Endothelial cell of umbilical vein (primary cell): ENCODE data around the gene TNRC6A. TPM values are rescaled to one million over a fixed set of nuclear protein-coding genes. Genes with fewer than 3 reads are reported as not detected.

Experiments
- BruUV-seq: library from RNA; stranded (reverse); fragments of 400-500 nt; replicated peaks from 2 replicates; lab custom pipeline; 2021; lab: Mats Ljungman, UMichigan
- CTCF ChIA-PET: fragments of 300-600, 350-600 bp; sonication (Branson Sonifier 250); formaldehyde crosslinking; loops from one replicate; lab custom pipeline; 2021; ENCODE audit warnings: antibody characterized with exemption, inconsistent platforms; lab: Charles Lee
- POLR2A ChIA-PET: fragments of 300-600, 350-600 bp; sonication (Branson Sonifier 250); formaldehyde crosslinking; loops from one replicate; lab custom pipeline; 2021; ENCODE audit warnings: antibody characterized with exemption, inconsistent platforms; lab: Charles Lee
- DNase-seq: peaks from one replicate; pipeline ENCODE4 v3.0.0-alpha.2; 2011; ENCODE audit warnings: low read depth, low spot score
- FAIRE-seq: peaks from 2 replicates; lab custom pipeline; 2011; peaks lifted over from hg19 to GRCh38; lab: Jason Lieb, UNC
- H2AFZ ChIP-seq: 2 replicates; pipeline ENCODE4 v1.6.0; 2012; ENCODE audit warnings: low read depth, low read length, control low read depth, inconsistent platforms
- H3K27ac ChIP-seq: 2 replicates; pipeline ENCODE4 v1.5.1; 2011; ENCODE audit warnings: low read depth, mild to moderate bottlenecking, control low read depth, low read length, moderate library complexity; ENCODE audit not compliant: insufficient read depth
- H3K27me3 ChIP-seq, 2 experiments: 2 replicates each; pipeline versions ENCODE4 v1.6.0 to v1.6.1; 2011; ENCODE audit warnings: low read length in 2 of 2, mixed read lengths in 1 of 2; ENCODE audit not compliant: control insufficient read depth in 2 of 2, insufficient read depth in 2 of 2
- H3K36me3 ChIP-seq, 2 experiments: 2 replicates in 1 of 2; 3 replicates in 1 of 2; pipeline ENCODE4 v1.5.1; 2011; ENCODE audit warnings: low read length in 2 of 2, mild to moderate bottlenecking in 1 of 2, moderate library complexity in 1 of 2; ENCODE audit not compliant: control insufficient read depth in 2 of 2, insufficient read depth in 2 of 2; ENCODE audit errors: extremely low read depth in 1 of 2
- H3K4me1 ChIP-seq: 3 replicates; pipeline ENCODE4 v1.5.1; 2011; ENCODE audit warnings: mild to moderate bottlenecking, low read length; ENCODE audit not compliant: control insufficient read depth, insufficient read depth; ENCODE audit errors: extremely low read depth
- H3K4me2 ChIP-seq: 2 replicates; pipeline ENCODE4 v1.6.1; 2011; ENCODE audit warnings: low read length, control low read depth, mixed read lengths; ENCODE audit not compliant: insufficient read depth
- H3K4me3 ChIP-seq, 3 experiments: fragments of 200-600 bp in 1 of 3; sonication (generic), shearing (Covaris generic) in 1 of 3; replicated peaks in 1 of 3; 2 replicates each; pipeline ENCODE4 v1.5.1; 2011 to 2016; ENCODE audit warnings: control low read depth in 3 of 3, low read length in 3 of 3, mild to moderate bottlenecking in 2 of 3, inconsistent platforms in 1 of 3, low read depth in 1 of 3, moderate library complexity in 1 of 3; ENCODE audit not compliant: insufficient read depth in 1 of 3
- H3K79me2 ChIP-seq: 2 replicates; pipeline ENCODE4 v1.6.0; 2012; ENCODE audit warnings: low read length, inconsistent platforms; ENCODE audit not compliant: control insufficient read depth, insufficient read depth
- H3K9ac ChIP-seq: replicated peaks from 2 replicates; pipeline ENCODE3; 2011; ENCODE audit warnings: low read length, control low read depth; ENCODE audit not compliant: insufficient read depth; ENCODE audit errors: extremely low read depth
- H3K9me1 ChIP-seq: replicated peaks from 3 replicates; pipeline ENCODE4 v1.6.0; 2011; ENCODE audit warnings: mild to moderate bottlenecking, low read length; ENCODE audit not compliant: control insufficient read depth, insufficient read depth; ENCODE audit errors: extremely low read depth
- H3K9me3 ChIP-seq: replicated peaks from 2 replicates; pipeline ENCODE4 v1.5.1; 2012; ENCODE audit warnings: low read length, inconsistent platforms; ENCODE audit not compliant: control insufficient read depth, insufficient read depth
- H4K20me1 ChIP-seq: replicated peaks from 2 replicates; pipeline ENCODE3; 2011; ENCODE audit warnings: mild to moderate bottlenecking, low read length; ENCODE audit not compliant: control insufficient read depth, insufficient read depth; ENCODE audit errors: extremely low read depth
- CTCF ChIP-seq, 2 donors: IDR thresholded peaks; 1 replicate in 1 of 2; 2 replicates in 1 of 2; pipeline ENCODE4 v1.5.1; 2011; ENCODE audit warnings: low read length in 2 of 2, mild to moderate bottlenecking in 2 of 2, moderate library complexity in 2 of 2, control low read depth in 1 of 2, inconsistent platforms in 1 of 2, low read depth in 1 of 2; ENCODE audit not compliant: insufficient read depth in 1 of 2; ENCODE audit errors: extremely low read depth in 1 of 2
- EZH2 ChIP-seq: IDR thresholded peaks from 2 replicates; pipeline ENCODE4 v1.6.1; 2012; ENCODE audit warnings: borderline replicate concordance, low read depth, mild to moderate bottlenecking, moderate library complexity, low read length, inconsistent platforms; ENCODE audit not compliant: severe bottlenecking
- FOS ChIP-seq: IDR thresholded peaks from 2 replicates; pipeline ENCODE4 v1.6.1; 2011; ENCODE audit warnings: mild to moderate bottlenecking, low read length, moderate library complexity, borderline replicate concordance; ENCODE audit not compliant: insufficient read depth
- GATA2 ChIP-seq: IDR thresholded peaks from 2 replicates; pipeline ENCODE4 v1.7.0; 2011; ENCODE audit warnings: low read depth, mild to moderate bottlenecking, moderate library complexity, mixed read lengths, low read length; ENCODE audit not compliant: insufficient read length, insufficient read depth
- JUN ChIP-seq: IDR thresholded peaks from 2 replicates; pipeline ENCODE4 v1.6.1; 2011; ENCODE audit warnings: borderline replicate concordance, low read depth; ENCODE audit not compliant: insufficient read length, insufficient read depth
- MYC ChIP-seq: IDR thresholded peaks from one replicate; pipeline ENCODE4 v1.6.1; 2011; ENCODE audit warnings: mild to moderate bottlenecking, low read depth, low read length
- POLR2A ChIP-seq: IDR thresholded peaks from 2 replicates; pipeline ENCODE4 v1.6.1; 2012; ENCODE audit warnings: low read depth, mild to moderate bottlenecking, control low read depth, low read length
- POLR2AphosphoS5 ChIP-seq: IDR thresholded peaks from 2 replicates; pipeline ENCODE4 v1.6.1; 2012; ENCODE audit warnings: low read depth, mild to moderate bottlenecking, control low read depth, low read length, moderate library complexity; ENCODE audit not compliant: insufficient read depth
- dilution Hi-C: fragments of 300-500 bp; cut with MboI; formaldehyde crosslinking; loops from one replicate; pipeline ENCODE4 v1.15.0; 2019; ENCODE audit warnings: low sequenced_read_pairs; ENCODE audit not compliant: extremely low pct_ligation_motif_present
- intact Hi-C: fragments of 100-400 bp; cut with micrococcal nuclease; formaldehyde crosslinking; loops from one replicate; pipeline ENCODE4 v1.10.0; 2022
- polyA plus RNA-seq, 4 experiments: library from polyadenylated mRNA; depleted of rRNA in 3 of 4; stranded (reverse) in 3 of 4; unstranded in 1 of 4; fragments of >200 nt; gene quantifications; 2 replicates each; pipeline versions ENCODE4 v1.2.1 to v1.2.3, GENCODE V29; 2011 to 2012; ENCODE audit warnings: missing spikeins in 1 of 4
- total RNA-seq: library from RNA; stranded (reverse); gene quantifications from 2 replicates; pipeline ENCODE4 v1.2.3, GENCODE V29; 2021
- TF ChIP-seq, protein P1 (sequence below): IDR thresholded peaks from 2 replicates; pipeline ENCODE4 v1.6.1; 2011; ENCODE audit not compliant: insufficient read depth, insufficient read length

Gene TNRC6A
- total and polyA plus RNA-seq, 2 donors (not counting 3 experiments of a cell fraction or from before 2014, with no cell fraction given) = 39.3 to 74.5 TPM

GRCh38 chr16:24829153-24829552, 99.7 kb downstream of the TNRC6A start:
- ChIA-PET POLR2A (no interaction called here), CTCF (interaction anchor here (1.0 kb wide), 1 partner anchor 29 kb away, joined by 4 read pairs; no protein-coding TSS in a partner anchor)
- no peak overlapping the region for H3K9ac ChIP-seq
- no peak overlapping the region for H3K4me2 ChIP-seq
- H3K9me1 ChIP-seq = no peaks in the 10 kb centered on the region
- no peak overlapping the region for H3K4me3 ChIP-seq
- no peaks in the 10 kb centered on the region for H3K9me3 ChIP-seq
- intact Hi-C loops (no loop called here), dilution Hi-C loops (no loop called here)
- no peaks in the 10 kb centered on the region for H3K79me2 ChIP-seq
- DNase-seq = no peak
- H3K27me3 ChIP-seq = no peaks in the 10 kb centered on the region
- H4K20me1 ChIP-seq = no peaks in the 10 kb centered on the region
- H3K36me3 ChIP-seq = peaks cover 7 to 14% of the 10 kb centered on the region in 2 experiments
- no peak overlapping the region for H2AFZ ChIP-seq
- H3K4me1 ChIP-seq = no peaks in the 10 kb centered on the region
- no TSS peak for BruUV-seq
- H3K27ac ChIP-seq = no peak overlapping the region
- TF ChIP-seq MYC (no peak), FOS (no peak), GATA2 (no peak), JUN (no peak), POLR2AphosphoS5 (no peak)
- FAIRE-seq = no peak

DNA sequence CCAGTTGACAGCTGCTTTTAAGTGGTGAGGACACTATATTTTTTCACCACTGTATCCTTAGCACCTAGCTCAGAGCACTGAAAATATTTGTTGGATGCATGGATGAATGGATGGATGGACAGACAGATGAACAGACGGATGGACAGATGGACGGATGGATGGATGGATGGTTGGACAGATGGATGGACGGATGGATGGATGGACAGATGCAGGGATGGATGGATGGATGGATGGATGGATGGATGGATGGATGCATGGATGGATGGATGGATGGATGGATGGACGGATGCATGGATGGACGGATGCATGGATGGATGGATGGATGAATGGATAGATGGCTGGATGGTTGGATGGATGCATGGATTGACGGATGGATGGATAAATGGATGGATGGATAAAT, 103.9 kb downstream of the TNRC6A start:
- Histone ChIP-seq H3K4me3 (no peak overlapping the region), H3K9me3 (no peaks in the 10 kb centered on the region), H3K4me1 (no peaks in the 10 kb centered on the region), H3K27me3 (no peaks in the 10 kb centered on the region), H2AFZ (no peak overlapping the region), H3K9me1 (no peaks in the 10 kb centered on the region), H3K79me2 (no peaks in the 10 kb centered on the region), H3K27ac (no peak overlapping the region), H3K9ac (no peak overlapping the region), H3K4me2 (no peak overlapping the region), H3K36me3 (peaks cover 0 to 5% of the 10 kb centered on the region in 2 experiments), H4K20me1 (no peaks in the 10 kb centered on the region)
- no TSS peak for BruUV-seq
- ChIA-PET CTCF (interaction anchor here (1.0 to 1.7 kb wide), 4 partner anchors 29 to 392 kb away, joined by 3 to 13 read pairs (median 4); no protein-coding TSS in a partner anchor), POLR2A (no interaction called here)
- TF ChIP-seq MYC = no peak
- no peak for TF ChIP-seq POLR2A
- TF ChIP-seq JUN = no peak
- TF ChIP-seq, protein P1, sequence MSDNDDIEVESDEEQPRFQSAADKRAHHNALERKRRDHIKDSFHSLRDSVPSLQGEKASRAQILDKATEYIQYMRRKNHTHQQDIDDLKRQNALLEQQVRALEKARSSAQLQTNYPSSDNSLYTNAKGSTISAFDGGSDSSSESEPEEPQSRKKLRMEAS = no peak
- no peak for TF ChIP-seq CTCF (IDR thresholded peaks at IDR 0.05; ENCODE audit: extremely low read depth in 1 of 2, insufficient read depth in 1 of 2, low read depth in 1 of 2, low read length in 2 of 2)
- no peak for TF ChIP-seq POLR2AphosphoS5
- TF ChIP-seq FOS = no peak
- TF ChIP-seq EZH2 = no peak
- no peak for TF ChIP-seq GATA2
- dilution Hi-C loops = no loop called here
- FAIRE-seq (no peak), DNase-seq (no peak)
- intact Hi-C loops = loop anchor here (10.0 kb wide), 2 partner anchors 151 to 221 kb away; no protein-coding TSS in a partner anchor
